GM18498 (cell line): ENCODE results near the gene ZNF513.

Source experiments
- ATAC-seq: cut with Tn5 transposase; IDR thresholded peaks from one replicate; pipeline ENCODE4 v1.9.1; 2021; ENCODE audit warnings: mild to moderate bottlenecking, moderate library complexity; ENCODE audit not compliant: unreplicated experiment

The ZNF513 gene

DNA sequence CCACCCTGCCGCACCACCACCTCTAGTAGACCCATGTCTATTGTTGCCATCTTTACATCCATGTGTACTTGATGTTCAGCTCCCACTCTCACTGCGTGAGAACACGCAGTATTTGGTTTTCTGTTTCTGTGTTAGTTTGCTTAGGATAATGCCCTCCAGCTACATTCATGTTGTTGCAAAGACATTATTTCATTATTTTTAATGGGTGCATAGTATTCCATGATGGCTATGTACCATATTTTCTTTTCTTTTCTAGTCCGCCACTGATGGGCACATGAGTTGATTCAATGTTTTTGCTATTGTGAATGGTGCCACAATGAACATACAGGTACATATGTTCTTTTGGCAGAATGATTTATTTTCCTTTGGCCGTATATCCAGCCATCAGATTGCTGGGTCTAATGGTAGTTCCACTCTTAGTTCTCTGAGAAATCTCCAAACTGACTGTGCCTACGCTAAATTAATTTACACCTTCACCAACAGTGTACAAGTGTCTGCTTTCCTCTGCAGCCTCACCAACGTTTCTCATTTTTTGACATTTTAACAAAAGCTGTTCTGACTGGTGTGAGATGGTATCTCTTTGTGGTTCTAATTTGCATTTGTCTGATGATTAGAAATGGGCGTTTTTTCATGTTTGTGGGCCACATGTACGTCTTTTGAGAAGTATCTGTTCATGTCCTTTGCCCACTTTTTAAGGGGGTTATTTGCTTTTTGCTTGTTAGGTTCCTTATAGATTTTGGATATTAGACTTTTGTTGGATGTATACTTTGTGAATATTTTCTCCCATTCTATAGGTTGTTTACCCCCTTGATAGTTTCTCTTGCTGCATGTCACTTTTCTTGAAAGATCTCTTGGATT lies 10.5 kb upstream of the ZNF513 start:
- no peak for ATAC-seq

DNA sequence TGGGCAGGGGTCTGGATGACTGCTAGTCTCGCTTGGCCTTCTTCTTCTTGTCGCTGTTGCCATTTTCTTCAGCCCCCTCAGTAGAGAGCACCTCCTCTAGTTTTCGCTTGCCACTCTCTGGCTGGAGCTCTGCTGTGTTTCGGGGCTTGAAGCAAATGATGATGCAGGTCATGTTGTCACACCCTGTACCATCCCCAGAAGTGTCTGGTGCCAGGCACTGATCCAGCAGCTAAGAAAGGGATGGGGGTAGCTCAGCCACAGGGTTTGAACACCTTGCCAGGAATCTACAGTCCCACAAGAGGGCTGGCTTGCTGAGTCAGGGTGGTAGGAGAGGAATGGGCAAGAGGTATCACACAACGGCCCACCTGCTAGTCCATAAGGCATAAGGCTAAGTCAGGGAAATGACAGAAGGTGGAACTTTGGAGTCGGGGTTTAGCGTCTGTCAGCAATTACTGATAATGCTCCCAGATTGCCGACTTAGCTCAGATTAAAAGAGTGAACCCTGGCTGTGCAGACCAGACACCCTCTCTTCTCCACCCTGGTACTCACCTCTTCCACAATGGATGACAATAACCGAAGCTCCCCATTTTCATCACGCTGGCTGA lies 1.1 kb upstream of the ZNF513 start:
- ATAC-seq = no peak

DNA sequence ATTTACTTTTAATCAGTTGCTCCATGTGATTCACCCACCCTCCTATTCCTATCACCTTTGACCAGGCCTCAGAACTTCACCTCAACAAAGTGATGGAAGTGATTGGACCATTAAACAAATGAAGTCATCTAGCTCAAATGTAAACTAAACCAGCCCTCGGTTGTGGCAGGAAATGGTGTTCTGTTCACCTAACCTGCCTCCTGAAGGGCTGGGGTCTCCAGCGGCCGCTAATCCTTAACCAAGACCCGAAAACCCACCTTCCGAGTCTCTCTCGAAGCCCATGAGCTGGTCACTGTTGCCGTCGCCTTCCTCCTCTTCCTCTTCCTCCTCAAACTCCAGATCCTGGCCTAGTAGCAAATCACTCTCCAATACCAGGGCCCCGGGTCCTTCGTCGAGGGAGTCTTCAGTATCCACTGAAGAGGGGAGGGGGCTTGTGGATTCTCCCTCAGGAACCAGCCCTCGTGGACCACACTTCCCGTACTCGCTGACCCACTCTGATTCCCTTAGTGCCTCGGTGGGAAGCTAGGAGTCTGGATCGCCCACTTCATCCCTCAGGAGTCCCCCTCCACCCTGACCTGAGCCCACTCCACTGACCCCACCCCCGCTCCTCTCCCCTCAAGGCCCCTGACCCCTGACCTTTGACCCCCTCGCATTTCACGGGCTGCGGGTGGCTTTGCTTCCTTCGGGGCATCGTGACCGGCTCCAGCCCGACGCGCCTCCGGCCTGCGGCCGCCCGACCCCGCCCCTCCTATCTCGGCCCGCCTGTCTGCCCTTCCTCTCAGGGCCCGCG lies 503 bp downstream of the ZNF513 start:
- peak; percentile 35 for ATAC-seq

DNA sequence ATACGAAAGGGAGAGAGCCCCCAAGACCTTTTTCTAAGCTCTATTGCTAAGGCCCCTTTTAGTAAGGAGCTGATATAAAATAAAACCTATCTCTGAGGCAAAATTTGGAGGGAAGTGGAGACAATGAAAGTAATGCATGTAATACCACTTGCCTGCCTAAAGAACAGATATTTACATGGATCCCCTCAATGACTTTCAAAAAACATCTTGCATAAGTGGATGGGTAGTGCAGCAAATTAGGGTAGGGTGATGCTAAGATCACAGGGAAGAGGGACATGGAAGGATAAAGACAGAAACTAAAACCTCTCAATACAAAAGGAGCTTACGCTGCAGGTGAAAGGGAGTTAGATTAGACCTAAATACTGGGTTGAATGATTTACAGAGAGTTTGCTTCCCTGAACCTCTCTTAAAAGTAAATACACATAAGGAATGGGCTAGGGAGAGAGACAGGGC lies 1.1 kb downstream of the ZNF513 start:
- ATAC-seq = no peak

DNA sequence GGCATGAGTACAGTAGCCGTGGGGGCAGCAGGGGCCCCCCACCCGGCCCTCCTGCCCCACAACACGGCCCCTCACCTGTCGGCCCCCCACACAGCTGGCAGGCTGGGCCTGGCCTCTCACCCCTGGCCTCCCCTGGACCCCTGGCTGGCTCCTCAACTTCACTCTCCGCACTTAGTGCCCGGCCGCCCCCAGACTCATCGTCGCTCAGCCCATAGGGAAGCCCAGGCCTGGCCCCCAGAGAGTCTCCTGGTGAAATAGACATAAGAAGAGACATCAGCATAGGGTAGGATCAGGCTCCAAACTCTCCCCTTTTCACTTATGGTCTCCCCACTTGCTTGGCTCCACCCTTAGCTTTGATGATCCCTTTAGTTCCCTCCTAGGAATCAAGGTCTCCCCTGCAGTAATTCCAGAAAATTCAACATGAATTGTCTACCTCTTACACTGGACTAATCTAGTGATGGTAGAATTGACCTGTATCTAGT lies 1.7 kb downstream of the ZNF513 start:
- ATAC-seq = no peak

DNA sequence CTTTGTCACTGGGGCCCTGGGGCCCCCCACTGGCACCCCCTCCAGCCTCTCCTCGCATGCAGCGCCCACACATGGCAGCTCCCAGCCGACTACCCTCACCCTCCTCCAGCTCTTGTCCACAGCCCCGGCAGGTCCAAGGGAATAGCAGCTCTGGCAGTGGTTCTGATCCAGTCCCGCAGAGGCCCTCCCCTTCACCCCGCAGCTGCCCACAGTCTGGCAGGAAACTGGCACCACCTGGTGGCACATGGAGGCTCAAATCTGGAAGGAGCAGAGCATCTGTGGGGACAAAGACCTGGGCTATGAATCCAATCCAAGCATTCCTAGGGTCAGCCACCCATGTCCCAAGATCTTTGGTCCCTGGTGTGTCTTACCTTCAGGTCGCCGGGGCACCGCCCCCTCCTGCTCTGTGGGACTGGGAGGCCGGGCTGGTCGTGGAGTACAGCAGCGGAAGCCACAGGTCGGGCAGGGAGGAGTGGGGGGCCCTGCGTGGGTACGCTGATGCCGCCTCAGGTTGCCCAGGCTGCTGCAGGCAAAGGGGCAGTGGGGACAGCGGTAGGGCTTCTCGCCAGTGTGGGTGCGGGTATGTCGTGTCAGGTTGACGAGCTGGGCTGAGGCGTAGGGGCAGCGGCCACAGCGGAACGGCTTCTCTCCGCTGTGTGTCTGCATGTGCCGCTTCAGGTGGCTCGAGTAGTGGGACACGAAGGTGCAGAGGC lies 2.3 kb downstream of the ZNF513 start:
- ATAC-seq = no peak

DNA sequence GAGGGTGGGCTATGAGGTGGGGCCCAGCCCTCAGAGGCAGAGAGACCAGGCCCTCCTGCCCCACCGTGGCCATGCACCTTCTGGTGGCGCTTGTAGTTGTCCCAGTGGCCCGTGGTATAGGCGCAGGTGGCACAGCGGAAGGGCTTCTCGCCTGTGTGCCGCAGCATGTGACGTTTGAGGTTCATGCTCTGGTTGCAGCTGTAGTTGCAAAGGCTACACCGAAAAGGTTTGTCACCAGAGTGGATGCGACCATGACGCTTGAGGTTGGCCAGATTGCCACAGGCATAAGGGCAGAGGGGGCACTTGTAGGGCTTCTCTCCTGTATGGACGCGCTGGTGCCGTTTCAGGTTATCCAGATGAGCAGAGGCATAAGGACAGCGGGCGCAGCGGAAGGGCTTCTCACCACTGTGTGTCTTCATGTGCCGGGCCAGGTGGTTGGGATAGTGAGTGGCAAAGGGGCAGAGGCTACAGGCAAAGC lies 2.9 kb downstream of the ZNF513 start:
- no peak for ATAC-seq

DNA sequence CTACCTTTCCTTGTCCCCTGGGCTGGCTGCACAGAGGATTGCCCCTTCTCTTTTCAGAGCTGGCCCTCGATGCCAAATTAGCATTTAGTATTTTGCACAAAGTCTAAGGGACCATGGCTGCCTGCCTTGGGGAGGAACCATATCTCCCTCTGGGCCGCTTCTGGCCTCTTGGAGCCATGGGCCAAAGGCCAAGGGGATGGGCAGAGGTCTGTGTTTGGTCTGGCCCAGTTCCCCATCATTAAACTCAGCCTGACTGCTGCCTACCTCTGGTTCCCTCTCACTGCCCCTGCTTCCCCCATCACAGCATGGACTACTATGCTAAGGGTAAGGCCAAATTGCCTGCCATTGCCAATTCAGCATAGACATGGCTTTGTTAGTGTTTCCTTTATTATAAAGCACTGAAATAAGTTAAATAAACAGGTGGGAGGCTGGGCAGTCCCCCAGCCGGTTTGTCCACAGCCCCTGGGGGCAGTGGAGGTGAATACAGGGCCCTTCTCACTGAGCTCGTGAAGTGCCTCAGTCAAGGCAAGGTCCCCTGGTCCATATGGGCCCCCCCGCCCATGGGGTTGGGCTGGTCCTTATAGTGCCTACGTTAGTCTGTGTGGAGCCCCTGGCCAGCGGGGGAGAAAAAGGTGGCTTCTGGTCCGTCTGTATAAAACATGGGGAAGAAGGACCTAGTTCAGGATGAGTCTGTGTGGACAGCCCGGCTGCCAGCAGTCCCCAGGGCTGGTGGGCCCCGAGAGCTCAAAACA lies 3.5 kb downstream of the ZNF513 start:
- no peak for ATAC-seq

DNA sequence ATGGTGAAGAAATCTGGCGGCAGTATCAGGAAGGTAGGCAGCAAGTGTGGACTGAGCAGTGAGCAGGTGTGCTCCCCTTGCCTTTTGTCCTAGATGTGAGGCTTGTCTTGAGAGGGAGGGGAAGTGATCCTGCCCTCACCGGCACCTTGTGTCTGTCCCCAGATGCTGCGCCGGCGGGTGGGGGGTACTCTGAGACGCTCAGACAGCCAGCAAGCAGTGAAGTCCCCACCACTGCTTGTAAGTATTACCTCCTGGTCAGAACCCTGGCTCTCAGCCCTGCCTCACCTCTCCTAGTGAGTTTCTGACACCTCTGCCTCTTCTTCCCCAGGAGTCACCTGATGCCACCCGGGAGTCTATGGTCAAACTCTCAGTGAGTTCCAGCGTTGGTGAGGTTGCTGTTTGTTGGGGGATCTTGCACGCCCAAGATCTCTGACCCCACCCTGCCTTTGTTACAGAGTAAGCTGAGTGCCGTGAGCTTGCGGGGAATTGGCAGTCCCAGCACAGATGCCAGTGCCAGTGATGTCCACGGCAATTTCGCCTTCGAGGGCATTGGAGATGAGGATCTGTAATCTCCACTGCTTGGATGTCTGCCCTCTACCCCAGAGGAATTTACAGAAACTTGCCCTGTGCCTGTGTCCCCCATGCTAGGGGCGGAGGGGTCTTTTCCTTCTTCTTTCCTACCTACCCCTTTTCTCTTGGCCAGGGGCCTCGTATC lies 4.2 kb downstream of the ZNF513 start:
- no peak for ATAC-seq

DNA sequence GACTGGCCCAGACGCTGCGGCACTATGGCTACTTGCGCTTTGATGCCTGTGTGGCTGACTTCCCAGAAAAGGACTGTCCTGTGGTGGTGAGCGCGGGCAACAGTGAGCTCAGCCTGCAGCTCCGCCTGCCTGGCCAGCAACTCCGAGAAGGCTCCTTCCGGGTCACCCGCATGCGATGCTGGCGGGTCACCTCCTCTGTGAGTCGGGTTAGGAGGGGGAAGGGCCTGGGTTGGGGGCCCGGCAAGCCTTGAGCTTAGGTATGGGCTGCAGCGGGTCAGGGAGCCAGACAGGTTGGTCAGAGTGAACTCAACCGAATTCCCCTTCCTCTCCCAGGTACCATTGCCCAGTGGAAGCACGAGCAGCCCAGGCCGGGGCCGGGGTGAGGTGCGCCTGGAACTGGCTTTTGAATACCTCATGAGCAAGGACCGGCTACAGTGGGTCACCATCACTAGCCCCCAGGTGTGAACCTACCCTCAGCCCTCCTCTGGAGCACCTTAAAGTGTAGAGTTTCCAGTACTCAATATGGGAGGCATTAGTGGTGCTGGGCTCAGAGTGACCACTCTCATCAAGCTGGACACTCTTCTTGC lies 4.9 kb downstream of the ZNF513 start:
- no peak for ATAC-seq

DNA sequence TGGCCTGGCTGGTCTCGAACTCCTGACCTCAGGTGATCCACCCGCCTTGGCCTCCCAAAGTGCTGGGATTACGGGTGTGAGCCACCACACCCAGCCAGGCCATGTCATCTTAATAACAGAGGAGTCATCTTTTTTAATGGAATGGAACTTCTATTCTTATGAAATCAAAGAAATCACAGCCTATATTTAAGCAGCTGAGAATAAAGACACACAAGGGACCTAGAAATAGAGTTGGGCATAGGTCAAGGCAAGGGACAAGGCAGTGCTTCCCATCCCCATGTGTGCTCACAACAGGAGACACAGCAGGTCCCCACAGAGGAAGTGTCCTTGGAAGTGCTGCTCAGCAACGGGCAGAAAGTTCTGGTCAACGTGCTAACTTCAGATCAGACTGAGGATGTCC lies 7.0 kb downstream of the ZNF513 start:
- ATAC-seq = no peak

DNA sequence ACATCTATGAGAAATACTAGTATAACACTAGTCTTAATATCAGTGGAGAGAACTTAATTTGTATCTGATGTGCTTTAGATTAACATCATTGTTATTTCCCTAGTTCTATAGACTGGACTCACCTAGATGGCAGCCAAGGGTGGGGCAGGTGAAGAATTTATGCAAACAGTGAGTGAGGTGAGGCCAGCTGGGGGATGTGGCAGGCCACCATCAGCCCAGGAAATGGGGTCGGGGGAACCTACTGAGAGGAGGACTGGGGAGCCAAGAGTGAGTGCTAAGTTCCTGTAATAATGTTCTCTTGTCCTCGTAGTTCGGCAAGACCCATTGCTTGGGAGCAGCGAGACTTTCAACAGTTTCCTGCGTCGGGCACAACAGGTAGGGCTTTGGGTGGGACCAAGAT lies 7.6 kb downstream of the ZNF513 start:
- ATAC-seq = no peak

DNA sequence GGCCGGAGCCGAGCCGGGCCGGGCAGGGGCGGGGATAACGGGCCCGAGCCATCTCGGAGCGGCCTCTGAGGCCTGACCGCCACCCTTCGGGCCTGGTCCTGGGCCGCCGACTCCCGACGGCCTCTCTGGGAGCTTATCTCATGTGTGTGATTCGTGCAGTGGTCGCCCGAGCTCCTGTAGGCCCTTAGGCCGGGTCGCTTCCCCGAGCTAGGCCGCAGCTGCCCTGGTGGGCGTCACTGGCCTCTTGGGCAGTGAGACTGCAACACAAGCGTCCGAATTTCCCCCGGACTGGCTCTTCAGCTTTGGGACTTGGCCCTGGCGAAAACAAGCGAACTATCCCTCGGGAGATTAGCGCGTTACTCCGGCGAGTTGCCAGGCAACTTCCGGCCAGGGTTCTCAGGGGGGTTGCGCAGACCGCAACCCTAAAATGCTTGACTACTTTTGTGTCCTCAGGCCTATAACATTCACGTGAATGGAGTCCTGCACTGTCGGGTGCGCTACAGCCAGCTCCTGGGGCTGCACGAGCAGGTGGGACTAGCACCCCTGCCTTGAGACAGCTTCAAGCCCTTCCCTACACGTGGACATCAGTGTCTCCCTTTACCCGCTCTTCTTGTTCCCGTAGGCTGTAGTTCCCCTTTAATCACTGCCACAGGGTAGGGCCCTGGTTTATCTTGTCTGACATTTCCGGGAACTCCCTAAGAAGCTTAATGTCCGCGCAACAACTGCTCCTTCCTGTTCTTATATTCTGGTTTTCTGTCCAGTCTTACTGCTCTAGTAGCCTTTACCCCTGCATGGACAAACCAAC lies 9.5 kb downstream of the ZNF513 start:
- ATAC-seq = peak; percentile 31

DNA sequence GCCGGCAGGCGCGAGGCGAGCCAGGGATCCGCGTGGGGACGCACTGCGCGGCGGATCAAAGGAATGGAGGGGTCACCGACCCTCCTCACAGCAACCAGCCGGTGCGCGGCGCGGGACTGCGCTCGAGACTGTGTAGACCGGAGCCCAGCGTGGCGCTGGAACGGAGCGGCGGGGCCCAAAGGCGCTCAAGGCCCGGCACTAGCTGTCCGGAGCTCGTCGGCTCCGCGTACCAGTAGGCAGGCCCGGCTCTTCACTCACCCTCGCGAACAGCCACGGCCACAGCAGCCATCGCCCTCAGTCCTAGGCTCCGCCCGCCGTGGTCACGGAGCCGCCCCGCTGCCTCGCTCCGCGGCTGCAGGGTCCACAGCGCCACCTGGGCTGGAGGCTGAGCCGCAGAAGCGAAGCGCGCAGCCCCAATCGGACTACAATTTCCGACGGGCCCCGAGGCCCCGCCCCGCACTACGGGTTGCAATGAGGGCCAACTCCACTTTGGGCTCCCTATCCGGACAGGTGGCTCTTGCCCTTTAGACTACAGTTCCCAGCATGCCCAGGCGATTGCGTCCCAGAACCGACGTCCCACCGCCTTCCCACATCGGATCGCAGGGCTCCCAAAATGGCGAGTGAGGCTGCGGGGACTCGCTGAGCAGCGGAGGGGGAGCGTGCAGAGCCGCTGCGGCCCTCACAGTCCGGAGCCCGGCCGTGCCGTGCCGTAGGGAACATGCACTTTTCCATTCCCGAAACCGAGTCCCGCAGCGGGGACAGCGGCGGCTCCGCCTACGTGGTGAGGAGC lies 10.3 kb downstream of the ZNF513 start, which contains the start of the genes EIF2B4 and SNX17:
TSS of gene EIF2B4 (minus strand) at position 313 of the 790 bp plus-strand sequence. CDS start at position 289, 24 bp downstream.
TSS of gene SNX17 (plus strand) at position 591 of the 790 bp plus-strand sequence. CDS start at position 719, 128 bp downstream.
- ATAC-seq = peak; percentile 94

DNA sequence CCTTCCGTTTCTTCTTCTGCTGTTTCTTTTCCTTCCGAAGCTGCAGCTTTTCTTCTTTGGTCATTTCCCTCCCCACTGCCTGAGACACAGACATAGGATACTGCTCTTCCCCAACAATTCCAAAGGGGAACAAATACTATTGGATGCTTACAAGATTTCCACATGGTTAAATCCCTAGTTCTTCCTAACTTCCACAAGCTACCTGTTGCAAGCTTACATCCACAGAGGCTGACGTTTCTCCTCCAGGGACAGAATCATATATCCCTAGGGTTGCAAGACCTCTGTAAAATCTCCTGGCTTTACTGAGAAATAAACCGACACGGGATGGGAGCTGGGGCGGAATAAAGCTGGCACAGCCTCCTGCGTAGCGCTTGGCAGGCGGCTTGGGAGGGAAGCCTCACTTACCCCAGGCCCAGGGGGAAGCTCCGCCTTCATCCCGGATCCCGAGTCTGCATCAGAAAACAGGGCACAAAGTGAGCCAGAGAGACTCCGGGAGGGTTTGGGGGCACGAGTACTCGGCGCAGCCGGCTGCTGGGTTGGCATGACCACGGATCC lies 11.0 kb downstream of the ZNF513 start:
- ATAC-seq = peak; percentile 14

DNA sequence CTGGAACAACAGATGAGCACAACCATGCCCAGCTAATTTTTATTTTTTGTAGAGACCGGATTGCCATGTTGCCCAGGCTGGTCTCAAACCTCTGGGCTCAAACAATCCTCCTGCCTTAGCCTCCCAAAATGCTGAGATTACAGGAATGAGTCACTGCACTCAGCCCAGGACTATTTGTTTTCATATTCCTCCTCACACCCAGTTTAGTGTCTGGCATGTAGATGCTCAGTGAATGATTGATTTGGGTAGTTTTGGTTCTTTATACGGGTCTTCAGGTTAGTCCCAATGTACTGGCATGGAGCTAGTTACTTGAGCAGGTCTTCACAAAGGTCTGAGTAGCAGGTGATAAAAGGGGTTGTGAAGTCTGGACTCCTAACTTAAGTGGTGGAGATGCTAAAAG lies 16.6 kb downstream of the ZNF513 start:
- ATAC-seq = no peak
